ENCODE data around the gene TMEM130.
A peak's percentile ranks its signal among the peaks of the same experiment; 100 is the strongest.

TMEM130 gene

DNA sequence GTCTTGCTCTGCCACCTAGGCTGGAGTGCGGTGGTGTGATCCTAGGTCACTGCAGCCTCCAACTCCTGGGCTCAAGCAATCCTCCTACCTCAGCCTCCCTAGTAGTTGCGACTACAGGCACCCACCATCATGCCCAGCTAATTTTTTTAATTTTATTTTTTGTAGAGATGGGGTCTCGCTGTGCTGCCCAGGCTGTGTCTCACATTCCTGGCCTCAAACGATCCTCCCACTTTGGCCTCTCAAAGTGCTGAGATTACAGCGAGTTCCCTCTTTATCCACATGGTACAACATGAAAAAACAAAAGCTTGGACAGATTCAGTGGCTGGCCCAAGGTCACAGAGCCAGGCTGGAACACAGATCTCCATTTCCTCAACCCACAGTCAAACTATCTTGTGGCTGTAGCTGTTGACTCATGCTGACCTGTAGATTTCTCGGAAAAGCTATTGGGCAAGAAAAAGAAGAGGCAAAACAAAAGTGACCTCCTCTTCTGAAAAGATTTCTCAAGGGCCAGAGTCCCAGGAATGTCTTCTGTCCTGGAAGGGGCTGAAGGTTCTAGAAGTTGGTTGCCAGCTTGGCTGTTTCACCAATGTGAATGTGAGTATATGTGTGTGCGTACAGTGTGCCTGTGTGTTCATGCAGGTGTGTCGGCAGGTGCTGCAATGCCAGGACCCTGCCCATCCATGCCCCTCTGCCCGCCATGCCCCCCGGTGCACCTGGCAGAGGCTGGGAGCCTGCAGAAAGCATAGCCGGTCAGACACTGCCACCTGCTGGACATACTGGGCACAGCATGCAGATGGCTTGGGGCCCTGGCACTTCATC is 28.4 kb downstream of the TMEM130 start:
- no peak for DNase-seq (ENCODE audit: low read depth in 2 of 2)

- no peak for DNase-seq (ENCODE audit: low read depth in 2 of 2)
Measured at GRCh38 chr7:98840722-98841121, 29.1 kb downstream of the TMEM130 start.

DNA sequence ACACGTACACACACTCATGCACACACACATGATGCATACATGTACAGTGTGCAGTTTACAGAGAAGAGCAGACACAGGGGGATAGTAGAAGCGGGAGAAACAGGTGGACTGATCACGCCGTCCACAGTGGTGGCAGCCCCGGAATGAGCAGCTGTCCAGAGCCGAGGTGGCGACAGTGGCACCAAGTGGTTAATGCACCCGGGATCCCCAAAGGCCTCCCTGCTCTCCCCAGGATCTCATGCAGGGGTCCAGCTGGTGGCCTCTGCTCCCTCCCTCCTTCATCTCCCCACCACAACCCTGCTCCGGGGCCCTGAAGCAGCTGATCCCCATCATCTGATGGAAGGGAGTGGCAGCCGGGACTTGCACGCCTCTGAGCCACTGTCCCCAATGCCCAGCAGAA is 29.7 kb downstream of the TMEM130 start:
- no peak for DNase-seq (ENCODE audit: low read depth in 2 of 2)

DNA sequence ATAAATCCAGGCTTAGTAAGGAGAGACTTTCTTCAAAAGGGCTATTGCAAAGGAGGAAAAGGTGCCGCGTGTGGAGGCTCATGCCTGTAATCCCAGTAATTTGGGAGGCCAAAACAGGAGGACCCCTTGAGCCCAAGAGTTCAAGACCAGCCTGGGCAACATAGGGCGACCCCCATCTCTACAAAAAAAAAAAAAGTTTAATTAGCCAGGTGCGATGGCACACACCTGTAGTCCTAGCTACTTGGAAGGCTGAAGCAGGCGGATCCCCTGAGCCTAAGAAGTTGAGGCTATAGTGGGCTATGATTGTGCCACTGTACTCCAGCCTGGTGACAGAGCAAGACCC is 32.2 kb downstream of the TMEM130 start:
- no peak for DNase-seq (ENCODE audit: low read depth in 2 of 2)

GRCh38 chr7:98836811-98837629 is 32.8 kb downstream of the TMEM130 start:
- DNase-seq (ENCODE audit: low read depth in 2 of 2) = no peak

- no peak for DNase-seq (ENCODE audit: low read depth in 2 of 2)
Measured at GRCh38 chr7:98834949-98835348, 34.9 kb downstream of the TMEM130 start.

DNA sequence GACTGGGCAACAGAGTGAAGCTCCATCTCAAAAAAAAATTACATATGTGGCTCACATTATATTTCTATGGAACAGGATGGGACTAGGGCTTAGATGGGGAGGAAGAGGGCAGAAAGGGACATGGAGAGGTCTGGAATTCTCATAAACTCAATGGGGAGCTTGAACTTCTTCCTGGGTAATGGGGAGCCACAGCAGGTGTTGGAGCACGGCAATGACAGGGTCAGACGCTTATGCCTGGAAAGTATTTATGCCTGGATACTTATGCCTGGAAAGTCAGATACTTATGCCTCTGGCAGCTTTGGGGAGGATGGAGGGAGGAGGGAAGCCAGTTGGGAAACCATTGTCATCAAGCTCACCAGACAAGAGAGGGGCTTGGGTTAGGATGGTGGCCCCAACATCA is 36.8 kb downstream of the TMEM130 start:
- DNase-seq (ENCODE audit: low read depth in 2 of 2) = no peak

DNA sequence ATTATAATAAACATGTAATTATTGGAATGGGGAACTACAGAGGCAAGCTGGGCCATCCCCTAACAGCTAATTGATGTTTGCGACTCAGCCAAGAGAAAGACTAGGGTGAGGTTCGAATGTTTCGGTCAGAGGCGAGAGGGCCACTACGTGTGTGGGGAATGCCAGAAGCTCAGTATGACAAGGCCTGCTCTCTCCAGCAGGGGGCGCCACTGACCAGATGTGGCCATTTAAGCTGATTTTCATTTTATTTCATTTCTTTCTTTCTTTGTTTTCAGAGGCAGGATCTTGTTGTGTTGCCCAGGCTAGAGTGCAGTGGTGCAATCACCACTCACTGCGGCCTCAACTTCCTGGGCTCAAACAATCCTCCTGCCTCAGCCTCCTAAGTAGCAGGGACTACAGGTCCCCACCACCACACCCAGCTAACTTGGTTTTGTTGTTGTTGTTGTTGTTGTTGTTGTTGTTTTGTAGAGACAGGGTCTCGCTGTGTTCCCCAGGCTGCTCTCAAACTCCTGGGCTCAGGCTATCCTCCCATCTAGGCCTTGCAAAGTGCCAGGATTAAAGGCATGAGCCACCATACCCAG is 38.1 kb downstream of the TMEM130 start:
- DNase-seq (ENCODE audit: low read depth in 2 of 2) = no peak

- no peak for DNase-seq (ENCODE audit: low read depth in 2 of 2)
Measured at GRCh38 chr7:98830972-98831548, 38.8 kb downstream of the TMEM130 start.

GRCh38 chr7:98828368-98828767 is 41.4 kb downstream of the TMEM130 start:
- no peak for DNase-seq (ENCODE audit: low read depth in 2 of 2)

DNA sequence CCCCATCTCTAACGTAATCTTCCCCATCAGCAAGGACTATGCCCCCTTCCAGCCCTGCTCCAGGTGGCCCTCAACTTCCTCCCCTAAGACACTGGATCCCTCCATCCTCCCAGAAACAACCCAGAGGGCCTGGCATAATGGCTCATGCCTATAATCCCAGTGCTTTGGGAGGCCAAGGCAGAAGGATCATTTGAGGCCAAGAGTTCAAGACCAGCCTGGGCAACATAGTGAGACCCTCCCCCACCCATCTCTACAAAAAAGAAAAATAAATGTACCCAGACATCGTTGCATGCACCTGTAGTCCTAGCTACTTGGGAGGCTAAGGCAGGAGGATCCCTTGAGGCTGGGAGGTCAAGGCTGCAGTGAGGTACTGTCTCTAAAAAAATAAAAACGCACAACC is 42.6 kb downstream of the TMEM130 start:
- no peak for DNase-seq (ENCODE audit: low read depth in 2 of 2)

GRCh38 chr7:98826811-98827231 is 43.0 kb downstream of the TMEM130 start:
- DNase-seq (ENCODE audit: low read depth in 2 of 2) = no peak

DNA sequence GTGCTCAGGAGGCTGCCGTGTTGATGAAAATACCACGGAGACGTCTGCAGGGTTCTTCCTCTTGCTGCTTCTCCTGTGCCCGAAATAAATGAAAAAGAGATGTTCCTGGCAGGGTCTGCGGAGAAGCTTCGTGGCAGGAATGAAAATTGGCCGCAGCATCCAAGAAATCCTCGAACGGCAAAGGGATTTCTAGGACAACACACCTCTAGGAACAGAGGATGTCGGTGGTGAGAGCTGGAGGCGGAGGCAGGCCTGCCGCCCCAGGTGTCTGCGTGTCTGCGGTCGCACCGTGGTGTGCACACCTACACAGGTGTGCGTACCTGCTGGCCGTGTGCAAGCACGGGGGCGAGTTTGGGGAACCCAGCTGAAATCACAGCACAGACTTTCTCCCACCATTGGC is 43.4 kb downstream of the TMEM130 start:
- no peak for DNase-seq (ENCODE audit: low read depth in 2 of 2)

DNA sequence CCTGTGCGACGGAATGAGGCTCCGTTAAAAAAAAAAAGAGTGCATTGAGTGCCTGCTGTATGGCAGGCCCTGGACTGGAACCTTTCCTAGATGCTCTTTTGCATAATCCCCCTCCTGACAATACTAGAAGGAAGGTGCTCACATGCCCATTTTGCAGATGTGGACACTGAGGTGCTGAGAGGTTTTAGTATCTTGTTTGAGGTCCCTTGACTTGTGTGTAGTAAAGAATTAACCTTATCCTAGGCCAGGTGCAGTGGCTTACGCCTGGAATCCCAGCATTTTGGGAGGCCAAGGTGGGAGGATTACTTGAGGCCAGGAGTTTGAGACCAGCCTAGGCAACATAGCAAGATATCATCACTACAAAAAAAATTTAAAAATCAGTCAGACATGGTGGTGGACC is 46.6 kb downstream of the TMEM130 start:
- no peak for DNase-seq (ENCODE audit: low read depth in 2 of 2)

- no peak for DNase-seq (ENCODE audit: low read depth in 2 of 2)
Measured at GRCh38 chr7:98821348-98821747, 48.5 kb downstream of the TMEM130 start.

- DNase-seq (ENCODE audit: low read depth in 2 of 2) = no peak
Measured at GRCh38 chr7:98816967-98817710, 52.7 kb downstream of the TMEM130 start.

- DNase-seq (ENCODE audit: low read depth in 2 of 2) = no peak
Measured at GRCh38 chr7:98816241-98816640, 53.6 kb downstream of the TMEM130 start.

- no peak for DNase-seq (ENCODE audit: low read depth in 2 of 2)
Measured at GRCh38 chr7:98815313-98815712, 54.5 kb downstream of the TMEM130 start.

GRCh38 chr7:98811299-98811698 is 58.5 kb downstream of the TMEM130 start:
- DNase-seq (ENCODE audit: low read depth in 2 of 2) = no peak

GRCh38 chr7:98810153-98810802 is 59.5 kb downstream of the TMEM130 start:
- DNase-seq (ENCODE audit: low read depth in 2 of 2) = peak in 1 of 2 experiments; percentile 12

All from fibroblast of skin of left quadriceps (primary cell).